PC-3 (cell line): ENCODE measurements around the gene TTK.

Source experiments
- EZH2 ChIP-seq: fragments of 300-600 bp; sonication (generic); IDR thresholded peaks from one replicate; pipeline ENCODE4 v1.6.1; 2017; ENCODE audit warnings: antibody characterized with exemption, mild to moderate bottlenecking, low read length; ENCODE audit not compliant: unreplicated experiment
- EZH2phosphoT487 ChIP-seq: fragments of 300-600 bp; sonication (generic); IDR thresholded peaks from 2 replicates; pipeline ENCODE4 v1.6.1; 2018; ENCODE audit warnings: mild to moderate bottlenecking, antibody characterized with exemption, low read length, borderline replicate concordance
- TF ChIP-seq, protein P1 (sequence below): fragments of 300-600 bp; sonication (generic); conservative IDR thresholded peaks from 2 replicates; pipeline ENCODE4 v1.5.1; 2017; ENCODE audit warnings: antibody characterized with exemption, low read depth, mild to moderate bottlenecking, low read length

DNA sequence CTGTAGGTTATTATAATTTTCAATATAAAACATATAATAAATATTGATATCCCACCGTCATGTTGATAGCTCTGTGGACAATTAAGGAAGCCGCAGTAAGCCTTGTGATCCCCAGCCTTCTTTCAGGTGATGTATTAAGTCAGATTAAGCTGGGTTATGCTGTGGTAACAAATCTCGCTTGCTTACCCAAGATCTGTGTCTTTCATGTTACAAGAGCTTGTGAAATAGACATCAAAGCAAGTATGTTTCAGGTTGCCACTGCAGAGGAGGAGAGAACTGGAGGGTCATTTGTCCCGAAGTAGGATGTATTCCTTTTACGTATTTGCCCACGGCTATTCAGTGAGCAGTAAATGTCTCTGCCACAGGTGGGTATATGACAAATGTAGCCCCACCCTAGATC is 84.2 kb downstream of the TTK start:
- TF ChIP-seq, protein P1, sequence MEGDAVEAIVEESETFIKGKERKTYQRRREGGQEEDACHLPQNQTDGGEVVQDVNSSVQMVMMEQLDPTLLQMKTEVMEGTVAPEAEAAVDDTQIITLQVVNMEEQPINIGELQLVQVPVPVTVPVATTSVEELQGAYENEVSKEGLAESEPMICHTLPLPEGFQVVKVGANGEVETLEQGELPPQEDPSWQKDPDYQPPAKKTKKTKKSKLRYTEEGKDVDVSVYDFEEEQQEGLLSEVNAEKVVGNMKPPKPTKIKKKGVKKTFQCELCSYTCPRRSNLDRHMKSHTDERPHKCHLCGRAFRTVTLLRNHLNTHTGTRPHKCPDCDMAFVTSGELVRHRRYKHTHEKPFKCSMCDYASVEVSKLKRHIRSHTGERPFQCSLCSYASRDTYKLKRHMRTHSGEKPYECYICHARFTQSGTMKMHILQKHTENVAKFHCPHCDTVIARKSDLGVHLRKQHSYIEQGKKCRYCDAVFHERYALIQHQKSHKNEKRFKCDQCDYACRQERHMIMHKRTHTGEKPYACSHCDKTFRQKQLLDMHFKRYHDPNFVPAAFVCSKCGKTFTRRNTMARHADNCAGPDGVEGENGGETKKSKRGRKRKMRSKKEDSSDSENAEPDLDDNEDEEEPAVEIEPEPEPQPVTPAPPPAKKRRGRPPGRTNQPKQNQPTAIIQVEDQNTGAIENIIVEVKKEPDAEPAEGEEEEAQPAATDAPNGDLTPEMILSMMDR = no peak
- TF ChIP-seq EZH2 (no peak), EZH2phosphoT487 (no peak)
